HEK293T (cell line): Measurements from ENCODE around the gene POLR2E.

ENCODE experiments used
- CTCF ChIA-PET: fragments of 350-600 bp; formaldehyde crosslinking; extraction: SDS; loops from one replicate; lab custom pipeline; 2021; ENCODE audit warnings: antibody characterized with exemption, inconsistent platforms; lab: Yijun Ruan, JAX
- POLR2A ChIA-PET: fragments of 350-600 bp; formaldehyde crosslinking; extraction: SDS; loops from one replicate; lab custom pipeline; 2020; ENCODE audit warnings: antibody characterized with exemption, inconsistent platforms; lab: Yijun Ruan, JAX
- DNase-seq: peaks from one replicate; pipeline ENCODE4 v3.0.0; 2012; ENCODE audit warnings: mixed read lengths; ENCODE audit errors: extremely low spot score
- ARNT ChIP-seq: fragments of 450-650 bp; IDR thresholded peaks from 2 replicates; pipeline ENCODE4 v1.6.1; 2017; ENCODE audit warnings: mild to moderate bottlenecking
- BHLHE40 ChIP-seq: fragments of 450-650 bp; IDR thresholded peaks from 2 replicates; pipeline ENCODE4 v1.6.1; 2016; ENCODE audit warnings: mild to moderate bottlenecking, moderate library complexity, borderline replicate concordance
- CTBP1 ChIP-seq: fragments of 450-650 bp; IDR thresholded peaks from 2 replicates; pipeline ENCODE4 v1.6.1; 2016; ENCODE audit warnings: borderline replicate concordance
- ELF4 ChIP-seq: fragments of 450-650 bp; IDR thresholded peaks from 2 replicates; pipeline ENCODE4 v1.6.1; 2017; ENCODE audit warnings: antibody characterized with exemption
- FOXA1 ChIP-seq: fragments of 450-650 bp; IDR thresholded peaks from 2 replicates; pipeline ENCODE4 v1.6.1; 2016; ENCODE audit warnings: mild to moderate bottlenecking
- FOXK2 ChIP-seq: fragments of 450-650 bp; IDR thresholded peaks from 2 replicates; pipeline ENCODE4 v1.6.1; 2016; ENCODE audit warnings: mild to moderate bottlenecking
- FOXM1 ChIP-seq: fragments of 450-650 bp; IDR thresholded peaks from 2 replicates; pipeline ENCODE4 v1.6.1; 2017; ENCODE audit warnings: mild to moderate bottlenecking, borderline replicate concordance
- HDGF ChIP-seq: fragments of 450-650 bp; IDR thresholded peaks from 2 replicates; pipeline ENCODE4 v1.6.1; 2017; ENCODE audit warnings: antibody characterized with exemption, borderline replicate concordance
- L3MBTL2 ChIP-seq: fragments of 450-650 bp; conservative IDR thresholded peaks from 2 replicates; pipeline ENCODE4 v1.6.1; 2016; ENCODE audit warnings: mild to moderate bottlenecking
- LEF1 ChIP-seq: fragments of 450-650 bp; IDR thresholded peaks from 2 replicates; pipeline ENCODE4 v1.6.1; 2017; ENCODE audit warnings: mild to moderate bottlenecking, borderline replicate concordance
- NFRKB ChIP-seq: fragments of 450-650 bp; IDR thresholded peaks from 2 replicates; pipeline ENCODE4 v1.6.1; 2016; ENCODE audit warnings: mild to moderate bottlenecking, moderate library complexity
- SP1 ChIP-seq: fragments of 450-650 bp; IDR thresholded peaks from 2 replicates; pipeline ENCODE4 v1.6.1; 2017
- SUZ12 ChIP-seq: fragments of 450-650 bp; IDR thresholded peaks from 2 replicates; pipeline ENCODE4 v1.6.1; 2016; ENCODE audit warnings: mild to moderate bottlenecking
- TARDBP ChIP-seq: fragments of 450-650 bp; IDR thresholded peaks from 2 replicates; pipeline ENCODE4 v1.6.1; 2016
- ZNF384 ChIP-seq: fragments of 450-650 bp; IDR thresholded peaks from 2 replicates; pipeline ENCODE4 v1.6.1; 2016
- TF ChIP-seq, protein P1 (sequence below): fragments of 450-650 bp; IDR thresholded peaks from 2 replicates; pipeline ENCODE4 v1.6.1; 2016

POLR2E gene

DNA sequence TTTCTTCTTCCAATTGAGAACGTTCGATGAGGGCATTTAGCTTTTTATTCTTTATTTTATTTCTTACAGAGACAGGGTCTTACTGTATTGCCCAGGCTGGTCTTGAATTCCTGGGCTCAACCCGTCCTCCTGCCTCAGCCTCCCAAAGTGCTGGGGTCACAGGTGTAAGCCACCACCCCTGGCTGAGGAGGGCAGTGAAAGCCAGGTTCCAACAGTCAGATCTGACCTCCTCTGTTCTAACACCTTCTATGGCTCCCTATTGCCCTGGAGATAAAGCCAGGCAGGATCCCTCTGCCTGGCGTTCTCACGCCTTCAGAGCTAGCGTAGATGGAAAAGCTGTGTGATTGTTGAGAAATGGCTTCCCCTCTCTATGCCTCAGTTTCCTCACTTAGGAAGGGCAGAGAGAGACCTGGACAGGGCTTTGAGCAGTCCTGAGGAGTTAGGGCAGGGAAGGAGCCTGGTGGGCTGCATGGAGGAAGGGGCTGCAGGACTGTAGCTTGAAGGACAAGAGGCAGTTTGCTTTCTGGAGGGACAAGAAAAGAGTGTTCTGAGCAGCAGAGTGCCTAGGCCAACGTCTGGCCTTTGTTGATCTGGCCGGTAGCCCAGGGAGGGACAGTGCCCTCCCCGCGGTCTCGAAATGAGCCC is 22.7 kb downstream of the POLR2E start:
- POLR2A ChIA-PET = no interaction called here
- no peak for DNase-seq
- TF ChIP-seq ELF4 (no peak), BHLHE40 (no peak), CTBP1 (no peak), L3MBTL2 (no peak), NFRKB (no peak), ARNT (no peak), HDGF (no peak), FOXK2 (no peak)
- TF ChIP-seq, protein P1, sequence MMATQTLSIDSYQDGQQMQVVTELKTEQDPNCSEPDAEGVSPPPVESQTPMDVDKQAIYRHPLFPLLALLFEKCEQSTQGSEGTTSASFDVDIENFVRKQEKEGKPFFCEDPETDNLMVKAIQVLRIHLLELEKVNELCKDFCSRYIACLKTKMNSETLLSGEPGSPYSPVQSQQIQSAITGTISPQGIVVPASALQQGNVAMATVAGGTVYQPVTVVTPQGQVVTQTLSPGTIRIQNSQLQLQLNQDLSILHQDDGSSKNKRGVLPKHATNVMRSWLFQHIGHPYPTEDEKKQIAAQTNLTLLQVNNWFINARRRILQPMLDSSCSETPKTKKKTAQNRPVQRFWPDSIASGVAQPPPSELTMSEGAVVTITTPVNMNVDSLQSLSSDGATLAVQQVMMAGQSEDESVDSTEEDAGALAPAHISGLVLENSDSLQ = no peak
- CTCF ChIA-PET = no interaction called here

DNA sequence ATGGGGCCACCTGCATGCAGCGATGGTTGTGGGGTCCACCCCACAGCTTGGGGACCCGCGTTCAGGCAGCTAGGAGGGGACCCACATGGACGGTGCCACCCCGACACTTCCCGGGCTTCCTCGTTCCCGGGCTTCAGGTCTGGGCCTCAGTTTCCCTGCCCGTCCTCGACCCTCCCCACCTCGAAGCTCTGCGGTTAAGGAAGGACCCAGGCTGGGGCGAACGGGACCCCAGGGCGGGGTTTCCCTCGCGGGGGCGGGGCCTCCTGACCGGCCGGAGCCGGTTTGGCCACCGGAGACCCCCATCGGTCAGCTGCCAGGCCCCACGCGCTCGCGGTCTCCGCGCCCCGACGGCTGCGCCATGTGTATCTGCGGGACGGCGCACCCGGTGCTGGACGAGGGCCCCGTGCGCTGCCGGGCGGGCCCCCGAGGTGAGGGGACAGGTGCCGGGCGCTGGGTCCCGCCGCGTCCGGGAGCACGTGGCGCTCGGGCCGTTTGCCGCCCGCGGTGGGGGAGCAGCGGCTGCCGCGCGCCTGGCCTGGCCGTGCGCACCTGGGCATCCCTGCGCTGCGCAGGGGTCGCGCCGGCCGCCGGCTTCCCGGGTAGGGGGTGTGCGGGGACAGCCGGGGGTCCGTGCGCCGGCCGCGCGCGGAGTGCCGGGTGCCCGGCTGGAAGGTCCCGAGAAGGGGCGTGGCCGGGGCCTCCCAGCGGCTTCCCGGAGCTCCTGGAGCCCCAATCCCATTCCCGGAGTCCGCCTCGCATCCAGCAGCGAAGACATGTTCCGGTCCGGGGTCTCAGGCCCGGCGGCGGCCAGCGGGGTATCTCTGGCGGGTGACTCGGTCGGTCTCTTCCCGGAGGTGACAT is 24.0 kb downstream of the POLR2E start:
- ChIA-PET POLR2A (no interaction called here), CTCF (no interaction called here)
- no peak for DNase-seq
- TF ChIP-seq BHLHE40 = no peak
- no peak for TF ChIP-seq CTBP1
- TF ChIP-seq, protein P1 = no peak
- no peak for TF ChIP-seq HDGF
- TF ChIP-seq SUZ12 = no peak
- TF ChIP-seq ARNT = no peak
- TF ChIP-seq FOXA1 = no peak
- TF ChIP-seq FOXK2 = no peak
- TF ChIP-seq TARDBP = no peak
- no peak for TF ChIP-seq NFRKB

DNA sequence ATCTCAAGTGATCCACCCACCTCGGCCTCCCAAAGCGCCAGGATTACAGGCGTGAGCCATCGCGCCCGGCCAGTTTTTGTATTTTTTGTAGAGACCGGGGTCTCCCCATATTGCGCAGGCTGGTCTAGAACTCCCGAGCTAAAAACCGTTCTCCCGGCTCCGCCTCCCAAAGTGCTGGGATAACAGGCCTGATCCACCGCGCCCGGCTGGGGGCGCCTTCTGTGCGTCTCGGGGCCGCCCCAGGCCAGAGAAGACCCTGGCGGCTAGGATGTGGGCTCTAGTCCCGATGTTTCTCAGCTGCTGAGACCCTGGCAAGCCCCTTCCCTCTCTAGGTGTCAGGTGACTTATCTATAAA is 24.6 kb downstream of the POLR2E start:
- CTCF ChIA-PET = no interaction called here
- no peak for DNase-seq
- POLR2A ChIA-PET = interaction anchor here (1.4 kb wide), 1 partner anchor 199 kb away, joined by 3 read pairs; the partner anchor contains the start of gene CIRBP
- no peak for TF ChIP-seq FOXK2
- no peak for TF ChIP-seq LEF1
- TF ChIP-seq FOXM1 = no peak
- no peak for TF ChIP-seq ZNF384
- no peak for TF ChIP-seq NFRKB
- no peak for TF ChIP-seq CTBP1
- no peak for TF ChIP-seq SP1
- TF ChIP-seq FOXA1 = no peak
- no peak for TF ChIP-seq ELF4
- TF ChIP-seq TARDBP = no peak
- TF ChIP-seq ARNT = no peak
- no peak for TF ChIP-seq SUZ12
- no peak for TF ChIP-seq HDGF
- TF ChIP-seq, protein P1 = no peak
- TF ChIP-seq BHLHE40 = no peak
- TF ChIP-seq L3MBTL2 = no peak

DNA sequence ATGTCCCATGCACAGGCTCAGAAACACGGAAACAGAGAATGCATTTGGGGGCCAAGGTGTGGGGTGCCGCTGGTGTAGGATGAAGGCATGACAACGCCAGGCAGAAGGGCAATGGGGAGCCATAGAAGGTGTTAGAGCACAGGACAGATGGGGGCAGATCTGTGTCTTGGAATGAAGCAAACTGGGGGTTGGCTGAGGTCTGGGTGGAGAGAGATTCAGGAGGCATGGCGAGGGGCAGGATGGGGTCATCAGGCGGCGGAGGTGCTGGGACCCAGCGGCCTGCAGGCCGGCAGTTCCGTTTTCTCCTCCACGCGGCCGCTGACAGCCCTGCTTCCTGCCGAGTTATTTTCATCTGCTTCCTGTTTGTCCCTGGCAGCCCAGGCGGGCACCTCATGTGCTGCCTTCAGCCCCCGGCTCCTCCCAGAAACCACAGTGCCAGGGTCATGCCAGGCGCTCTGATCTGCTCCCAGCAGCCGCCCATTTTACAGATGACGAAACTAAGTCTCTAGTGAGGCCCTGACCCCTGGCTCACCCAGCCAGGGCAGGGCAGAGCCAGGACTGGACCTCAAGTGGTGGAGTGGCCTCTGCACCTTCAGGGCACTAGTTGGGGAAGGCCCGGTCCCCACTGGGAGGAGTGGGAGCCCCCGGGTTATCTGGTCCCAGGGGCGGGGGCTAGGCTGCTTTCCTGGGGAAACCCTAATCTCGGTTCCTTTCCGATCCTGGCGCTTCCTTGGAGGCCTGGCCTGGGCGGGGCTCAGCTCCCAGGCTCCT is 26.0 kb downstream of the POLR2E start:
- no peak for DNase-seq
- POLR2A ChIA-PET = interaction anchor here (1.4 kb wide), 1 partner anchor 200 kb away, joined by 3 read pairs; the partner anchor contains the start of gene CIRBP

More for the DNA sequence above, 26.0 kb downstream of the POLR2E start:
- TF ChIP-seq NFRKB (no peak), ZNF384 (no peak), FOXK2 (no peak), ARNT (no peak), L3MBTL2 (no peak), HDGF (no peak), CTBP1 (no peak), LEF1 (no peak)
- TF ChIP-seq, protein P1 = no peak
- CTCF ChIA-PET = no interaction called here
